Small intestine (tissue), 7 donors: ENCODE measurements around the gene AFP. TPM values are rescaled to one million over a fixed set of nuclear protein-coding genes. Genes with fewer than 3 reads are reported as not detected.

Experiments
- DNase-seq, 2 donors: peaks; one replicate each; pipeline versions ENCODE4 v3.0.0 to v3.0.0-alpha.2; 2013
- FAIRE-seq: peaks from 2 replicates; lab custom pipeline; 2012; peaks lifted over from hg19 to GRCh38; lab: Jason Lieb, UNC
- H3K27ac ChIP-seq, 3 donors: one replicate each; pipeline ENCODE4 v1.5.1; 2013; ENCODE audit warnings: low read length in 2 of 3, mild to moderate bottlenecking in 2 of 3, control low read depth in 1 of 3, inconsistent platforms in 1 of 3, low read depth in 1 of 3, moderate library complexity in 1 of 3
- H3K27me3 ChIP-seq, 3 donors: one replicate each; pipeline ENCODE4 v1.6.1; 2013; ENCODE audit warnings: low read length in 3 of 3, inconsistent platforms in 1 of 3; ENCODE audit not compliant: control insufficient read depth in 3 of 3, insufficient read depth in 3 of 3
- H3K36me3 ChIP-seq, 3 donors: one replicate each; pipeline ENCODE4 v1.6.1; 2013; ENCODE audit warnings: low read length in 3 of 3, inconsistent platforms in 1 of 3, low read depth in 1 of 3, mild to moderate bottlenecking in 1 of 3, moderate library complexity in 1 of 3; ENCODE audit not compliant: control insufficient read depth in 3 of 3, insufficient read depth in 2 of 3
- H3K4me1 ChIP-seq, 3 donors: one replicate each; pipeline ENCODE4 v1.6.1; 2013; ENCODE audit warnings: low read length in 2 of 3, inconsistent platforms in 1 of 3, low read depth in 1 of 3, mild to moderate bottlenecking in 1 of 3, moderate library complexity in 1 of 3; ENCODE audit not compliant: control insufficient read depth in 3 of 3, insufficient read depth in 2 of 3
- H3K4me3 ChIP-seq, 3 donors: one replicate each; pipeline ENCODE4 v1.5.1; 2013; ENCODE audit warnings: low read length in 3 of 3, control low read depth in 1 of 3, inconsistent platforms in 1 of 3, low read depth in 1 of 3, mild to moderate bottlenecking in 1 of 3, moderate library complexity in 1 of 3
- H3K9me3 ChIP-seq, 2 donors: one replicate each; pipeline ENCODE4 v1.6.1; 2013; ENCODE audit warnings: low read depth in 1 of 2, low read length in 1 of 2; ENCODE audit not compliant: control insufficient read depth in 2 of 2, insufficient read depth in 1 of 2
- WGBS, 3 donors: extraction: QIAGEN DNeasy Blood & Tissue Kit; methylation state at CpG; one replicate each; pipeline ENCODE4 v1.1.7; 2013; 5-methylcytosine and 5-hydroxymethylcytosine counted together
- polyA plus RNA-seq, 4 donors: library from polyadenylated mRNA; stranded (reverse) in 3 of 4; unstranded in 1 of 4; fragments of 200-250 nt in 3 of 4; fragments of 120-200 nt in 1 of 4; gene quantifications; one replicate each; pipeline versions ENCODE4 v1.2.1 to v1.2.3, GENCODE V29; 2013
- donor health status: healthy with polysubstance abuse.
- donor health status: control.
- donor health status: control.
- donor health status: Bipolar disorder and iron deficiency.
- donor health status: healthy.

The AFP gene
- polyA plus RNA-seq, 4 donors: 0.16 to 446 TPM; not detected in 2

- peak in 1 of 2 donors; percentile 37 for DNase-seq
These were observed 26.8 kb upstream of the AFP start for GRCh38 chr4:73409012-73409862.

GRCh38 chr4:73409978-73410548, 26.0 kb upstream of the AFP start:
- WGBS, 3 donors: 88 to 95% (median 88%) methylated on average over 8 of the region's 8 CpGs
- DNase-seq: no peak
- Histone ChIP-seq H3K27ac (no peak overlapping the region), H3K4me3 (no peak overlapping the region), H3K27me3 (no peaks in the 10 kb centered on the region), H3K4me1 (peaks cover 0 to 9% (median 0%) of the 10 kb centered on the region in 3 donors), H3K36me3 (no peaks in the 10 kb centered on the region), H3K9me3 (no peaks in the 10 kb centered on the region)
- FAIRE-seq: no peak

More at GRCh38 chr4:73409012-73409862, 26.8 kb upstream of the AFP start:
- H3K4me3 ChIP-seq: no peak overlapping the region
- H3K27ac ChIP-seq: peak overlapping the region in 1 of 3 donors; percentile 50
- no peaks in the 10 kb centered on the region for H3K36me3 ChIP-seq
- no peak for FAIRE-seq
- H3K9me3 ChIP-seq: no peaks in the 10 kb centered on the region
- peaks cover 0 to 9% (median 0%) of the 10 kb centered on the region in 3 donors for H3K4me1 ChIP-seq
- WGBS, 3 donors: 78 to 86% (median 79%) methylated on average over 6 of the region's 6 CpGs
- no peaks in the 10 kb centered on the region for H3K27me3 ChIP-seq

- DNase-seq: no peak
- no peak overlapping the region for H3K27ac ChIP-seq
- peaks cover 0 to 9% (median 0%) of the 10 kb centered on the region in 3 donors for H3K4me1 ChIP-seq
- H3K27me3 ChIP-seq: no peaks in the 10 kb centered on the region
- no peak for FAIRE-seq
- 79 to 88% (median 85%) methylated on average over 3 of the region's 3 CpGs for WGBS, 3 donors
- no peak overlapping the region for H3K4me3 ChIP-seq
- H3K36me3 ChIP-seq: no peaks in the 10 kb centered on the region
- H3K9me3 ChIP-seq: no peaks in the 10 kb centered on the region
These were observed 24.9 kb upstream of the AFP start for GRCh38 chr4:73410916-73411730.

GRCh38 chr4:73411731-73412414, 24.1 kb upstream of the AFP start:
- Histone ChIP-seq H3K4me3 (no peak overlapping the region), H3K27ac (no peak overlapping the region), H3K27me3 (no peaks in the 10 kb centered on the region), H3K36me3 (no peaks in the 10 kb centered on the region), H3K4me1 (peaks cover 0 to 9% (median 0%) of the 10 kb centered on the region in 3 donors), H3K9me3 (no peaks in the 10 kb centered on the region)
- FAIRE-seq (no peak), DNase-seq (no peak)
- WGBS, 3 donors: 81 to 90% (median 89%) methylated on average over 8 of the region's 8 CpGs

- Histone ChIP-seq H3K9me3 (no peaks in the 10 kb centered on the region), H3K27me3 (no peaks in the 10 kb centered on the region), H3K4me3 (no peak overlapping the region), H3K36me3 (no peaks in the 10 kb centered on the region), H3K4me1 (peaks cover 0 to 8% (median 0%) of the 10 kb centered on the region in 3 donors), H3K27ac (no peak overlapping the region)
- 81 to 92% (median 87%) methylated on average over 4 of the region's 4 CpGs for WGBS, 3 donors
- FAIRE-seq (no peak), DNase-seq (no peak)
These were observed 22.7 kb upstream of the AFP start for GRCh38 chr4:73413294-73413755.

- FAIRE-seq (no peak), DNase-seq (no peak)
- H3K27me3 ChIP-seq: no peaks in the 10 kb centered on the region
These were observed 21.1 kb upstream of the AFP start for GRCh38 chr4:73414936-73415271.

GRCh38 chr4:73415807-73416238, 20.2 kb upstream of the AFP start:
- 81 to 99% (median 91%) methylated on average over 2 of the region's 2 CpGs for WGBS, 3 donors
- H3K9me3 ChIP-seq: no peaks in the 10 kb centered on the region
- no peak for DNase-seq
- no peak overlapping the region for H3K4me3 ChIP-seq
- no peaks in the 10 kb centered on the region for H3K27me3 ChIP-seq
- FAIRE-seq: no peak
- no peaks in the 10 kb centered on the region for H3K36me3 ChIP-seq
- H3K27ac ChIP-seq: no peak overlapping the region
- no peaks in the 10 kb centered on the region for H3K4me1 ChIP-seq

More at GRCh38 chr4:73414936-73415271, 21.1 kb upstream of the AFP start:
- Histone ChIP-seq H3K4me3 (no peak overlapping the region), H3K27ac (no peak overlapping the region), H3K4me1 (no peaks in the 10 kb centered on the region), H3K9me3 (no peaks in the 10 kb centered on the region), H3K36me3 (no peaks in the 10 kb centered on the region)
- WGBS, 3 donors: 64 to 87% (median 78%) methylated on average over 2 of the region's 2 CpGs
